ENCODE results near the gene PLK3.
"Not testable (repeated sequence)": the region's sequence is repeated elsewhere in the genome, so short reads cannot be mapped to it uniquely, and the experiment has no call there.

Gene PLK3

DNA sequence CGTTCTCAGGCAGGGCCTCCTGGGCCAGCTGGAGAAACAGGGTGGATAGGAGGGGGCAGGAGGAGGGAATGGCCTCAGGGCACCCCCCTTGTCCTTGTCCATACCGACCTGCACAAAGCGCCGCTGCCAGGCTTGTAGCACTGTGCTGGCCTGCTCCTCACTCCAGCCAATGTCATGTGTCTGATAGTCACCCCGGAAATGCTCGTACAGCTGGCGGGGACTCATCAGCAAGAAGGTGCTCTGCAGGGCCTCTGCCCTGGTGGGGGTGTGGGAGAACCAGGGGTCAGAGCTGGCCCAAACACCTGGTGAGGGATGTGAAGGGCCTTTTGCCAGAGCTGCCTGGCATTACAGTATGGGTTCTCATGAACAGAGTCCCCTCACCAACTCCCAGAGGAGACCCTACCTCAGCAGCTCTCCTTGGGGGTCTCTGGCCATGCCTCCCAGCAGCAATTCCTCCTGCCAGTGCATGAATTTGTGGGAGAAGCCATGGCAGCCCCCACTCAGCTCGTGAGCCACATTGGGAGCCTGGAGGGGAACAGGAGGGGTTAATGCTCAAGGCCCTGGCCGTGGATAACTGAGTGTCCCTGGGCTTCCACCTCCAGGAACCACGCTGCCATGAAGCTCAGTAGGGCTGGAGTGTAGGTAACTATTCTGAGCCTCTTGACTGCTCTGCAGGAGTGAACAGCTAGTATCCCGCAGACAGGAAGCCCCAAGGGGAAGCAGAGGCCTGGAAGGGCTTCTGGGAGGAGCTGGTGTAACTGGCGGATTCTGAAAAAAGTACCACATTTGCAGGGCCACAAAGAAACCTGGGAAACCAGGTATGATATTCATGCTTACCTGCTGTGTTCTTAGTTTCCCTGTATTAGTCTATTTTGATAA is 29.6 kb downstream of the PLK3 start:
- no peak for DNase-seq

GRCh38 chr1:44830900-44831304 is 30.7 kb downstream of the PLK3 start:
- no peak for DNase-seq

- DNase-seq: no peak
These were observed 31.3 kb downstream of the PLK3 start for GRCh38 chr1:44831516-44831915.

DNA sequence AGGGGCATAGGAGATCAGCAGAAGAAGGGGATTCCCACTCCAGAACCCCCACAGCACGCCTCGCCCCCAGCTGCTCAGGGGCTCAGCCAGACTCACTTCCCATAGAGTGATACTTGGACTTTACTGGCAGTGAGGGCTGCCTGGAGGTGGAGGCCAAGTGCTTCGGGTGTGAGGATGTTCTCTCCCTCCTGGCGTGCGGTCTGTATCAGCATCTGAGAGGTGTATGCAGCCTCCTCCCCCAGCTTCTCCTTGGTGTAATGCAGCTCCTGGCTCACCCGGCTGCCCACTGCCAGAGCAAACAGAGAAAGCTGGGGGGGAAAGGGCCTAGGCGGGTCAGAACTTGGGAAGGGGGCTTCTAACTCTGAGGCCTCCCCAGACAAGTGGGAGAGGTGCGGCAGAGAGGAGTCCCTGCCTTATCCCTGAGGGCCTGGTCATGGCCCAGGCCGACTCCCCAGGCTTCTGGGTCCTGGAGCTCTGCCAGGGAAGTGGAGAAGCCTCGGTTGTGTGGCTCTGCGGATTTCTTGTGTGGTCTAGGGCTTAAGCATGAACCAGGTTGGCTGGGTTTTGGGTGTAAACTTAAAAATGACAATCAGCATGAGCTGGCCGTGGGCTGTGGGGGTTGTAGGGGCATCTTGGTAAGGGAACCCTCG is 32.0 kb downstream of the PLK3 start:
- no peak for DNase-seq

- DNase-seq: no peak
These were observed 34.2 kb downstream of the PLK3 start for GRCh38 chr1:44834328-44834727.

DNA sequence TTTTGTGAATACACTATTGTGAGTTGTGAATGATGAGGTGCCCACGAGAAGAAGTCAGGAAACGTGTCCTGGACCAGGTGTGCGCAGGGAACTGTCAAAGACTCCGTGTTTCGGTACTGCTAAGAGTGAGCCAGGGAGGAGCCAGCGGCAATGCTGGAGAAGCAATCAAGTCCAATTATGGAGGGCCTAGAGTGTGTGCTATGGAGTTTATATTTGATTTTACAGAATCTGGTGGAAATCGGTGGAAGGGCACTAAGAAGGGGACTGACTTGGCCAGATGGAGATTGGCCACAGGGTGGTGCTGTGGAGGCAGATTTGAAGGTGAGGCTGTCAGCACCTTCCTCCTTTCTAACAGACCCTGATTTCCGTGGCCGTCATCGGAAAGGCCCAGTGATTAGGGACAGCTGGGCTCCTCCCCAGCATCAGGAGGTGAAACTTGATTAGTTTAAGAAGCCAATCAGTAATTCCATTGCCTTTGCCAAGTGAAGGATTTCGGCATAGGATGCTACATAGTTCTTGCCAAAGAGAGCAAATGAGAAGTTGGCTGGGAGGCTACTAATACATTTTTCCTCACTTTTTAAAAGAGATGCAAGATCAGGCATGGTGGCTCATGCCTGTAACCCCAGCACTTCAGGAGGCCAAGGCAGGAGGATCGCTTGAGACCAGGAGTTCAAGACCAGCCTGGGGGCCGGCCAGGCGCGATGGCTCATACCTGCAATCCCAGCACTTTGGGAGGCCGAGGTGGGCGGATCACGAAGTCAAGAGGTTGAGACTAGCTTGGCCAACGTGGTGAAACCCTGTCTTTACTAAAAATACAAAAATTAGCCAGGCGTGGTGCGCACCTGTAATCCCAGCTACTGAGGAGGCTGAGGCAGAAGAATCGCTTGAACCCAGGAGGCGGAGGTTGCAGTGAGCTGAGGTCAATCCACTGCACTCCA is 35.8 kb downstream of the PLK3 start:
- DNase-seq: peak; percentile 96

DNA sequence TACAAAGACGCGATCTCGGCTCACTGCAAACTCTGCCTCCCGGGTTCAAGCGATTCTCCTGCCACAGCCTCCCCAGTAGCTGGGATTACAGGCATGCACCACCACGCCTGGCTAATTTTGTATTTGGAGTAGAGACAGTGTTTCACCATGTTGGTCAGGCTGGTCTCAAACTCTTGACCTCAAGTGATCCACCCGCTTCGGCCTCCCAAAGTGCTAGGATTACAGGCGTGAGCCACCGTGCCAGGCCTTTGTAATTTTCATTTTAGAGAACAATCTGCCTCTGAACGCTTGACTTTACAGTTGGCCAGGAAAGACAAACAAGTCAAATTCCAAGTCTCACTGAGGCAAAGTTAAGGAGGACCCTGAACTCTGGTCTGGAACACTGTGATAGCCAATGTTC is 38.1 kb downstream of the PLK3 start:
- not testable (repeated sequence) for DNase-seq

DNA sequence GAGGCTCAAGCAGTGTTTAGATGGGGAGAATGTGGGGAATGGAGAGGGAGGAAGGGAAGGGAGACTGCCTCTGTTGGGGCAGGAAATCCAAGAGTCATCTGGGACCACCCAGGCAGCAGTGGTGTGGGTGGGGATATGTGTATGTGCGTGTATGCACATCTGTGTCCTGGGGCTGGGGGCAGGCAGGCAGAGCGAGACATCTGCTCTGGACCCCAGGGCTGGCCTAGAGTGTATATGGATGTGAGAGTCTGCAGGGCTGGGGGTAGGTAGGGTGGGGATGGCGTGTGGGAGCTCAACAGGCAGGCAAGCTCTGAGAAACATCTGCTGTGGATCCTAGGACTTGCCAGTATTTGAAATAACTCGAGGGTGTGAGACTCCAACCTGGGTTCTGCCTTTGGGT is 39.4 kb downstream of the PLK3 start:
- DNase-seq: no peak

GRCh38 chr1:44842486-44842861 is 42.3 kb downstream of the PLK3 start:
- no peak for DNase-seq

- DNase-seq: peak; percentile 55
These were observed 42.9 kb downstream of the PLK3 start, which contains the start of gene PTCH2 for GRCh38 chr1:44842862-44843655. Gene PTCH2 (minus strand): TSS chr1:44843253. CDS start chr1:44842932, 321 bp downstream.

GRCh38 chr1:44846985-44847384 is 46.8 kb downstream of the PLK3 start:
- no peak for DNase-seq

GRCh38 chr1:44847845-44848244 is 47.7 kb downstream of the PLK3 start:
- DNase-seq: no peak

- no peak for DNase-seq
These were observed 48.4 kb downstream of the PLK3 start for GRCh38 chr1:44848456-44849181.

- DNase-seq: no peak
These were observed 49.5 kb downstream of the PLK3 start for GRCh38 chr1:44849575-44850132.

- DNase-seq: no peak
These were observed 51.1 kb downstream of the PLK3 start for GRCh38 chr1:44851308-44851707.

- DNase-seq: no peak
These were observed 53.0 kb downstream of the PLK3 start for GRCh38 chr1:44853201-44853600.

- no peak for DNase-seq
These were observed 54.8 kb downstream of the PLK3 start for GRCh38 chr1:44854970-44855369.
